Effector memory CD4-positive, alpha-beta T cell (primary cell): ENCODE data around the gene PCBP3.
"Not testable (repeated sequence)": the region's sequence is repeated elsewhere in the genome, so short reads cannot be mapped to it uniquely, and the experiment has no call there.

Experiments used
- DNase-seq, 3 donors: peaks; one replicate each; pipeline ENCODE4 v3.0.0-alpha.2; 2020
- H3K27ac ChIP-seq: 2 replicates; pipeline ENCODE4 v1.7.0; 2013; ENCODE audit warnings: mild to moderate bottlenecking, low read length, moderate library complexity; ENCODE audit not compliant: insufficient read depth, poor library complexity, severe bottlenecking
- H3K27me3 ChIP-seq: replicated peaks from 2 replicates; pipeline ENCODE4 v1.7.0; 2013; ENCODE audit warnings: mild to moderate bottlenecking, low read length; ENCODE audit not compliant: insufficient read depth, control insufficient read depth, poor library complexity, severe bottlenecking
- H3K36me3 ChIP-seq: 2 replicates; pipeline ENCODE4 v1.7.0; 2013; ENCODE audit warnings: mild to moderate bottlenecking, low read length, moderate library complexity; ENCODE audit not compliant: control insufficient read depth, insufficient read depth
- H3K4me1 ChIP-seq: 2 replicates; pipeline ENCODE4 v1.7.0; 2013; ENCODE audit warnings: low read length, mild to moderate bottlenecking; ENCODE audit not compliant: control insufficient read depth, insufficient read depth, poor library complexity, severe bottlenecking
- H3K4me3 ChIP-seq: 2 replicates; pipeline ENCODE4 v1.7.0; 2013; ENCODE audit warnings: low read length, low read depth, mild to moderate bottlenecking; ENCODE audit not compliant: insufficient read depth, poor library complexity, severe bottlenecking
- H3K9me3 ChIP-seq: 2 replicates; pipeline ENCODE4 v1.7.0; 2013; ENCODE audit warnings: mild to moderate bottlenecking, low read length, moderate library complexity; ENCODE audit not compliant: control insufficient read depth

The PCBP3 gene

DNA sequence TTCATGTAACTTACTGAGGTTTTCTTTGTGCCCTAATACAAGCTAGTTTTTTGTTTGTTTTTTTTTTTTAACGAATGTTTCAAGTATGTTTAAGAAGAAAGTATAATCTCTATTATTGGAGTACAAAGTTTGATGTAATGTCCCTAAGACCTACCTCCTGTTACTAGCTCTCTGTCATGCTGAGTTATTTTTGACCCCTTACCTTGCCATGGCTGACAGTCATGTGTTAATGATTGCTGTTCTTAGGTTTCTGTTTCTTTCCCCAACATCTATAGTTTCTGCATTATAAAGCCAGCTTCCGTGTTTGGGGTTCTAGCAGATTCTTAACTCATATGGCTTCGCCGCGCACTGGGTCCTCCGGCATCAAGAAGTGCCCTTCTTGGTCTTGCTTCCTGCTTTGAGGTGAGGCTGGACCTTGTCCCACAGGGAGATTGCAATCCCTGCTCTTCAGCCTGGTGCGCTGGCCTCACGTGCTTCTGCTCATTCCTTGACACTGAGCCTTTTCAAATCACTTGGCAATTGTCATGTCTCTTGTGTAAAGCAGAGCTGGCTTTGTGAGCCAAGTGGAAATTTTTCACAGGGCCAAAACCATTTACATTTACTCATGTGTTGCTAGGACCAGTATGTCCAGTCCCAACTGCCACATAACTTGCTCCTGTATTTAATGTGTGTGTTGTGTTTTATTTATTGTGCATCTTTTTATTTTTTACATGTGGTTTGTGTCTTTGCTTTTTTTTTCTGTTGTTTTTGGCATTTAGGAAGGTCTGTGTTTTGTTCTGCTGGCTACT lies 203.0 kb downstream of the PCBP3 start:
- Histone ChIP-seq H3K4me1 (no peaks in the 10 kb centered on the region), H3K9me3 (no peaks in the 10 kb centered on the region), H3K4me3 (no peak overlapping the region), H3K27me3 (no peaks in the 10 kb centered on the region), H3K36me3 (no peaks in the 10 kb centered on the region), H3K27ac (no peak overlapping the region)
- DNase-seq: no peak

DNA sequence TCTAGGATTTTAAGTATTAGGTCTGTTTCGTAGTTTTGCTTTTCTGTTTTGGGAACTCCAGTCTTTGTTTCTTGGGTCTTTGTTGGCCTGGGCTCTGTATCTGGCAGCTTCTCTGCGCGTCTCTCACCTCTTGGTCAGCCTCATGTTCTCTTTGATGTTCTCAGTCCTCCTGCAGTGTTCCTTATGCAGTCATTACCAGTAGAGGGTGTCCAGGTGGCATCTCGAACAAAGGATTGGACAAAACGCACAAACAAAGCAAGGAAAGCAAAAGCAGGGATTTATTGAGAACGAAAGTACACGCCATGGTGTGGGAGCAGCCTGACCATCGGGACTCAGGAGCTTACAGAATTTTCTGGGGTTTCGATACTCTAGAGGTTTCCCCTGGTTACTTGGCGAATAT lies 204.3 kb downstream of the PCBP3 start:
- Histone ChIP-seq H3K4me1 (no peaks in the 10 kb centered on the region), H3K27me3 (no peaks in the 10 kb centered on the region), H3K27ac (no peak overlapping the region), H3K4me3 (no peak overlapping the region), H3K9me3 (no peaks in the 10 kb centered on the region), H3K36me3 (no peaks in the 10 kb centered on the region)
- DNase-seq: no peak

DNA sequence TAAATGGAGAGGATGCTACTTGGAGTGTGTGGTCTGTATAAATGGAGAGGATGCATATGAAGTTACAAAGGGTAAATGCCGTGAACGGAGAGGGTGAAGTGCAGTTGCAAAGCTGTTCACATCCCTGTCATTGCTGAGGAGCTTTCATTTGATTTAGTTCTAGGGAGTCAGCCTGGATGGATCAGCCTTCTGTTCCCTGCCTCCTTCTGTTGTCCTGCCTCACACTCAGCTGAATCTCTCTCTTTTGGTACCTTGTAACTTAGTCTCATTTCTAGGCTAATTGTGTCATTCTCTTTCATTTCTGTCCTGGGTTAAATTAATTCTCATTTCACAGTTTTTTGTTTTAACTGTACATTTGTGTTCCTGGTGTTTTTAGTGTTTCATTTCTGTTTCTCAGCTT lies 204.8 kb downstream of the PCBP3 start:
- Histone ChIP-seq H3K27me3 (no peaks in the 10 kb centered on the region), H3K27ac (no peak overlapping the region), H3K36me3 (no peaks in the 10 kb centered on the region), H3K4me3 (no peak overlapping the region), H3K9me3 (no peaks in the 10 kb centered on the region), H3K4me1 (no peaks in the 10 kb centered on the region)
- DNase-seq: no peak

DNA sequence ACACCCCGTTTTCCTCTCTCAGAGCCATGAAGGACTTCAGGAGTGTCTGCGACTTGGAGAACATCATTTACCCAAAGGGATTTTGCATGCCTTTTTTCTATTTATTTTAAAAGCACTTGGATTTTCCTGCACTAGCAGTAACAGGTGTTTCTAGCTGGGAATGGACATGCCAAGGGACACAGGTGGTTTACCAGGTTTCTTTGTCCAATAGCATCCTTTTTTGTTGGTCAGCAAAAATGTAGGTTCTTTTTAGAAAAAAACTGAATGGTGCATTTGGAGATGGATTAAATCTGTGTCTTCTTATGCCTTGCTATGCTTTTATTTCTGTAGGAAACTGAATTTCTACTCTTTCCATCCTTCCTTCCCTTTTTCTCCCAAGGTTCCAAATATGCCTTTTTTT lies 205.3 kb downstream of the PCBP3 start:
- H3K9me3 ChIP-seq: no peaks in the 10 kb centered on the region
- H3K27ac ChIP-seq: no peak overlapping the region
- H3K4me1 ChIP-seq: no peaks in the 10 kb centered on the region
- no peaks in the 10 kb centered on the region for H3K27me3 ChIP-seq
- H3K36me3 ChIP-seq: no peaks in the 10 kb centered on the region
- no peak overlapping the region for H3K4me3 ChIP-seq
- DNase-seq: no peak

DNA sequence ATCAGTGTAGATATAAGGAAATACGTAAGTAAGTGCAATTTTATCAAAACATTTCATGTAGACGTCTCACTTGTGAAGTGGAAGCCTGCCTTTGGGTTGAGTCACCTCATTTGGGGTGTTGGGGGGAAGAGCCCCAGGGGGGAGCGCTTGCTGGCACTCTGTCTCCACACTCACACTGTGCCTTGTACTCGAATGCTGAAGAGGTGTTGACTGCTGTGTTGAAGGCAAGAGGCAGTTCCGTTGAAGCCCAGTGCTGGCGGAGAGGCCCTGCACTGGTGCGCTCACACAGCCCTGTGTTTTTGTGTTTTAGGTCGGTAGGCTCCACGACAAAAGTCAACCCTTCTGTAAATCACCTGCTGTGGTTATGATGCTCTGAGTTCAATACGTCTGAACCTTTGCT lies 206.1 kb downstream of the PCBP3 start:
- Histone ChIP-seq H3K9me3 (no peaks in the 10 kb centered on the region), H3K4me3 (no peak overlapping the region), H3K4me1 (no peaks in the 10 kb centered on the region), H3K27ac (no peak overlapping the region), H3K36me3 (no peaks in the 10 kb centered on the region), H3K27me3 (no peaks in the 10 kb centered on the region)
- DNase-seq: no peak

DNA sequence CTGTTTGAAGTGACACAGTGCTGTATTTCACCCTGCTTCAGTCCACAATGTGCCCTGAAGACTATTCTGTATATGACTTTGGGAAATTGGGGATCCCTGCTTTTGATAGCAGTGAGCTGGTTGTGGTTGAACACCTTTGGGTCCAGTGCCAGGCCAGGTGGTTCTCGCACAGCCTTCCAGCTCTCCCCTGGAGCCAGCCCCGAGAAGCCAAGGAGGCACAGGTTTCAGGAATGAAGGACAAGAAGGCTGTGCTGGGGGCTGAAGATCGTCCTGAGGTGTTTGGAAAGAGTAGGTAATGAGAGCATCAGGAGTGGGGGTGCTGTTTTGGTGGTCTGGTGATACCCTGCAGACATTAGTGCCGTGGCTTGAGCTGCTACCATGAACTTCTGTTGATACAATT lies 206.7 kb downstream of the PCBP3 start:
- no peaks in the 10 kb centered on the region for H3K4me1 ChIP-seq
- H3K9me3 ChIP-seq: no peaks in the 10 kb centered on the region
- no peak for DNase-seq
- no peaks in the 10 kb centered on the region for H3K36me3 ChIP-seq
- no peaks in the 10 kb centered on the region for H3K27me3 ChIP-seq
- H3K27ac ChIP-seq: no peak overlapping the region
- no peak overlapping the region for H3K4me3 ChIP-seq

DNA sequence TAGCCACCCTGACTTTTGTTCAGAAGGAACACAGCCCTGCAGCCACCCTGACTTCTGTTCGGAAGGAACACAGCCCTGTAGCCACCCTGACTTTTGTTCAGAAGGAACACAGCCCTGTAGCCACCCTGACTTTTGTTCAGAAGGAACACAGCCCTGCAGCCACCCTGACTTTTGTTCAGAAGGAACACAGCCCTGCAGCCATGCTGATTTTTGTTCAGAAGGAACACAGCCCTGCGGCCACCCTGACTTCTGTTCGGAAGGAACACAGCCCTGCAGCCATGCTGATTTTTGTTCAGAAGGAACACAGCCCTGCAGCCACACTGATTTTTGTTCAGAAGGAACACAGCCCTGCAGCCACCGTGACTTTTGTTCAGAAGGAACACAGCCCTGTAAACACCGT lies 208.9 kb downstream of the PCBP3 start:
- H3K27me3 ChIP-seq, DNase-seq, H3K9me3 ChIP-seq, H3K4me3 ChIP-seq, H3K36me3 ChIP-seq, H3K27ac ChIP-seq, H3K4me1 ChIP-seq: not testable (repeated sequence)

DNA sequence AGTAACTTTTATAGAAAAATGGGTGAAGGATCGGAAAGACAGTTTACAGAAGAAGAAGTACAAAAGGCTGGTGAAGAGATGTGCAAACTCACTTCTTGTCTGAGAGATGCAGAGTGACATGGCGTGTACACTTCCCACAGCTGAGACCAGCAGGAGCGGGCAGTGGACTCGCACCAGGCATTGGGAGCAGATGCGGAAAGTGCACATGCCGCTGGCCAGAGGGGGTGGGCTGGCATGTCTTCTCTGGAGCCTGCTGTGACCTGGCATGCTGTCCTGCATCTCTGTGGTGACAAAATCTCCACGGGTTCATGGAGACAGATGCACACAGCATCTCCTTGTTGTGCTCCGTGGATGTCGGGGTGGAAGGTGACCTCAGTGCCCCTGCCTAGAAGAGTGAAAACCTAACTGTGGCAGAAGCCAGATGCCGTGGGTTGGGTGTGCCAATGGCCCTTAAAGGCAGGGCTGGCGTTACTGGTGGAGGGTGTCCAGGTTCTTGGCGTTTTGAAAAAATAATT lies 209.4 kb downstream of the PCBP3 start:
- H3K4me3 ChIP-seq: no peak overlapping the region
- H3K27ac ChIP-seq: no peak overlapping the region
- H3K27me3 ChIP-seq: no peaks in the 10 kb centered on the region
- no peaks in the 10 kb centered on the region for H3K4me1 ChIP-seq
- no peak for DNase-seq
- H3K9me3 ChIP-seq: no peaks in the 10 kb centered on the region
- H3K36me3 ChIP-seq: no peaks in the 10 kb centered on the region

DNA sequence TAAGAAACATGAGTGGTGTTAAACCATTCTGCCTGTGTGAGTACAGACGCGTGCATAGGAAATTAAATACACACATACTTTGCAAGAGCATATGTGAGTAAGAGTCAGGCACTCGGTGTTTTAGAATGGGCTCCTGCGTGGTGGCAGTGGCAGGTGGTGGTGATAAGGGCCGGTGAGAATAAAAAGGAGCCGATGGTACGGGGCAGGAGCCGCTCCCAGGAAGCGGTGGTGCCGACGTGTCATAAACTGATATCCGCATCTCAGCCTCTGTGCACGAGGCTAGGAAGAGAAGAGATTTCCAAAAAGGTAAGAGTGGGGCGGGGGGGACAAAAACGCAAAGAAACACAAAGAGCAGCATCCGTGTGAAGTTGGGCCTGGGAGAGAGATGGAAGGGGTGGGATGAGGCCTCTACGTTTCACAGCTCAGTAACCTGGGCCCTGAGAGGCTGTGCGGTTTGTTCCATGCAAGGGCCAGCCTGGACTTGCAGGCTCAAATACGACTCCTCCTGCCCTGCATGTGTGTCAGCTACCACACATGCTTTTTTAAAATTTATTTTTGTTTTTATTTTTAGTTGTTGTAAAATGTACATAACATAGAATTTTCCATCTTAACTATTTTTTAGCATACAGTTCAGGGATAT lies 210.3 kb downstream of the PCBP3 start:
- Histone ChIP-seq H3K4me1 (no peaks in the 10 kb centered on the region), H3K27me3 (no peaks in the 10 kb centered on the region), H3K36me3 (no peaks in the 10 kb centered on the region), H3K9me3 (no peaks in the 10 kb centered on the region), H3K4me3 (no peak overlapping the region), H3K27ac (no peak overlapping the region)
- DNase-seq: no peak

DNA sequence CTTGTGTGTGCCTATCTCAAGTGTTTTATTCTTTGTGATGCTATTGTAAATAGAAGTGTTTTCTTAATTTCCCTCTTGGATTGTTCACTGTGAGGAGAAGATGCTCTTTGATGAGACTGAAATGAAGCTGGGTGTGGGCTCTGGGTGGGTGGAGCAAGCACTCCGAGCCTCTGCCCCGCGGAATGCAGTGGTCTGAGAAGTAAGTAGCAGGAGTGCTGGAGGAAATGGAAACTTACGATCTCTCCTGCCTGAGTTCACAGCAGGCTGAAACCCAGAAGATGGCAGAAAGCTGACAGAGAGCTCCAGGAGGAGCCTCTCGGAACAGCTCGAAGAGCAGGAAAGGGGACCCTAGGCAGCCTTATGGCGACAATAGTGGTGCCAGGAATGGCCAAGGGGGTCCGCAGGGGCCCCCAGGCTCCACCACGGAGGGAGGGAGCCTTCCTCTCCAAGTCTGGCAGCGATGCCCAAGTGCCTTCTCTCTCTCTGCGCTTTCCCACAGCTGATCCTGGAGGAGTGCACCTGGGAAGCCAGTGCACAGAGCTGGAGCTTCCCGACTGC lies 211.2 kb downstream of the PCBP3 start:
- H3K27ac ChIP-seq: no peak overlapping the region
- DNase-seq: no peak

More for the DNA sequence above, 211.2 kb downstream of the PCBP3 start:
- no peak overlapping the region for H3K4me3 ChIP-seq
- no peaks in the 10 kb centered on the region for H3K4me1 ChIP-seq
- H3K27me3 ChIP-seq: no peaks in the 10 kb centered on the region
- H3K9me3 ChIP-seq: no peaks in the 10 kb centered on the region
- H3K36me3 ChIP-seq: no peaks in the 10 kb centered on the region
